ENCODE data around the gene HLF.
A peak's percentile ranks its signal among the peaks of the same experiment; 100 is the strongest.

Gene HLF

DNA sequence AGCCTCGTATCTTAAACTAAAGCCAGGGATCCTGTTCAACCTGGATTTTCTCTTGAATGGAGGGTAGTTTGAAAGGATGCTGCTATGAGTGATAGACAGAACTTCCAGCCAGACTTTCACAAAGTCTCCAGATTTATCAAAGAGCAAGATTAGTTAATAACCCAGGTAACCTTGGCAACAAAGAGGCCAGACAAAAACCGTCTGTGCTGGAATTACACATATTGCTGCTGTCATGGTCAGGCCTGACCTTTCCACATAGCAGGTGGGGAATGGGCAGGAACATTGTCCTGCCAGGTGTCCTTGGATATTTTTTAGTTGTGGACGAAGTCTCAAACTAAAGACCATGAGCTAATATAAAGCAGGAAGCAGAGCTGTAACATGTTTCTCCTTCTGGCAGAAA, 52.5 kb downstream of the HLF start:
- H3K27me3 ChIP-seq (ENCODE audit: insufficient read depth, low read length), result no peaks in the 10 kb centered on the region
- H3K4me2 ChIP-seq (ENCODE audit: low read length), result no peak overlapping the region
- no CpG with 5 or more reads among the region's 3 CpGs for WGBS (ENCODE audit: extremely low coverage, insufficient coverage, insufficient read length)
- H3K4me3 ChIP-seq (ENCODE audit: low read depth, low read length), result no peak overlapping the region
- no peaks in the 10 kb centered on the region for H3K9me3 ChIP-seq (ENCODE audit: insufficient read depth, low read depth, low read length)
- H4K8ac ChIP-seq (ENCODE audit: low read depth, low read length), result no peak overlapping the region
- no peak overlapping the region for H3K18ac ChIP-seq (ENCODE audit: low read length)
- no peak overlapping the region for H3K27ac ChIP-seq (ENCODE audit: low read depth, low read length)
- no peaks in the 10 kb centered on the region for H3K79me2 ChIP-seq (ENCODE audit: control insufficient read depth, insufficient read depth, low read length, poor library complexity)
- no peak overlapping the region for H4K91ac ChIP-seq (ENCODE audit: low read depth, low read length)
- no peak overlapping the region for H2BK5ac ChIP-seq (ENCODE audit: low read depth, low read length, poor library complexity)
- H2AK5ac ChIP-seq (ENCODE audit: low read length), result no peak overlapping the region
- no peak overlapping the region for H3K4ac ChIP-seq (ENCODE audit: low read depth, low read length)
- no peak overlapping the region for H2BK12ac ChIP-seq (ENCODE audit: low read length)
- no peak overlapping the region for H3K9ac ChIP-seq (ENCODE audit: low read length)
- H2AFZ ChIP-seq (ENCODE audit: insufficient read depth, low read length, poor library complexity), result no peak overlapping the region
- H3K36me3 ChIP-seq (ENCODE audit: control insufficient read depth in 1 of 2, insufficient read depth in 2 of 2, low read length in 2 of 2), result no peaks in the 10 kb centered on the region
- H2BK120ac ChIP-seq (ENCODE audit: insufficient read depth, low read length, poor library complexity), result no peak overlapping the region
- H3K4me1 ChIP-seq (ENCODE audit: control insufficient read depth in 1 of 2, insufficient read depth in 2 of 2, low read length in 2 of 2), result peaks cover 0 to 3% of the 10 kb centered on the region in 2 experiments
- H4K12ac ChIP-seq (ENCODE audit: low read depth, low read length), result no peak overlapping the region
- peak; percentile 35 to 74 for DNase-seq
- no peaks in the 10 kb centered on the region for H3K79me1 ChIP-seq (ENCODE audit: low read length)
- H3K14ac ChIP-seq (ENCODE audit: low read length), result no peak overlapping the region
- no peak overlapping the region for H3K23ac ChIP-seq (ENCODE audit: low read length)

GRCh38 chr17:55318081-55318480, 53.3 kb downstream of the HLF start:
- H2AFZ ChIP-seq (ENCODE audit: insufficient read depth, low read length, poor library complexity), result no peak overlapping the region
- peak; percentile 74 to 88 for DNase-seq
- no peak overlapping the region for H3K4me2 ChIP-seq (ENCODE audit: low read length)
- H3K4me3 ChIP-seq (ENCODE audit: low read depth, low read length), result no peak overlapping the region
- WGBS (ENCODE audit: extremely low coverage, insufficient coverage, insufficient read length), result no CpG with 5 or more reads among the region's 8 CpGs
- no peak overlapping the region for H2AK5ac ChIP-seq (ENCODE audit: low read length)
- H2BK5ac ChIP-seq (ENCODE audit: low read depth, low read length, poor library complexity), result no peak overlapping the region
- no peak overlapping the region for H3K27ac ChIP-seq (ENCODE audit: low read depth, low read length)
- no peaks in the 10 kb centered on the region for H3K27me3 ChIP-seq (ENCODE audit: insufficient read depth, low read length)
- H3K4ac ChIP-seq (ENCODE audit: low read depth, low read length), result no peak overlapping the region
- peaks cover 0 to 3% of the 10 kb centered on the region in 2 experiments for H3K4me1 ChIP-seq (ENCODE audit: control insufficient read depth in 1 of 2, insufficient read depth in 2 of 2, low read length in 2 of 2)
- no peak overlapping the region for H3K23ac ChIP-seq (ENCODE audit: low read length)
- H3K9me3 ChIP-seq (ENCODE audit: insufficient read depth, low read depth, low read length), result no peaks in the 10 kb centered on the region
- no peak overlapping the region for H4K91ac ChIP-seq (ENCODE audit: low read depth, low read length)
- H2BK12ac ChIP-seq (ENCODE audit: low read length), result no peak overlapping the region
- no peak overlapping the region for H2BK120ac ChIP-seq (ENCODE audit: insufficient read depth, low read length, poor library complexity)
- H3K36me3 ChIP-seq (ENCODE audit: control insufficient read depth in 1 of 2, insufficient read depth in 2 of 2, low read length in 2 of 2), result no peaks in the 10 kb centered on the region
- no peak overlapping the region for H3K18ac ChIP-seq (ENCODE audit: low read length)
- no peak overlapping the region for H4K8ac ChIP-seq (ENCODE audit: low read depth, low read length)
- no peaks in the 10 kb centered on the region for H3K79me1 ChIP-seq (ENCODE audit: low read length)
- no peak overlapping the region for H4K12ac ChIP-seq (ENCODE audit: low read depth, low read length)
- no peak overlapping the region for H3K9ac ChIP-seq (ENCODE audit: low read length)
- H3K14ac ChIP-seq (ENCODE audit: low read length), result no peak overlapping the region
- H3K79me2 ChIP-seq (ENCODE audit: control insufficient read depth, insufficient read depth, low read length, poor library complexity), result no peaks in the 10 kb centered on the region

DNA sequence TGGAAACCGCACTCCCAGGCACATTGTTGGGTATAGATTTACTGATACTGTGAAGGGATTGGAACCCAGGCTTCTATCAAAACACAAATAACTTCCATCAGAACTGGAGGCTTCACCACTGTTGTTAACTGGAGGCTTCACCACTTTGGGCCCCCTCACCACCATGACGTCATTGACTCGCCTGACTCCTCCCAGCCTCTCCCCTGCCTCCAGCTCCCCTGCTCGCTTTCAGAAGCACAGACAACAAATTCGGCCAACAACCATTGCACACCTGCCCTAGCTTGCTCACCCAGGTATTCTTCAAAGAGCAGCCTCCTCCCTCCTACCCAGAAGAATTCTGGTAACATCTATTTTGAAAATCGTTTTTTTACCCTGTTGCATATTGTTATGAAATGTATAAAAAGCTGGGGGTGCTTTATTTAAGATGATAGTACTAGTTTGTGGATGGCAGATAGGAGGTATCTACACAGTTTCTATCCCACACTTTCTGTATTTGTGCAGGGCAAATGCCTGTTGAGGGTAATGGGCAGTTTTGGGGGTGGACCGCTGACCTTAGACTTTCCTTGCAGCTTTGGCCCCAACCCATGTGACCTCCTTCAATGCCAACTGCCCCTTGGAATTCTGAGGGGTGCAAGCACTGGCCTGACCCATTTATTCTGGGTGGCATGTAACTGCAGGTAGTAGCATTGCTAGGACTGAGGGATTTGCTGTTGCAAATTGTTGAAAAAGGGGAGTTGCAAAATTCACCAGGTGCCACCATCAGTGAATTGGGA, 54.1 kb downstream of the HLF start:
- Histone ChIP-seq H3K9me3 (ENCODE audit: insufficient read depth, low read depth, low read length) (peaks cover 2% of the 10 kb centered on the region), H4K12ac (ENCODE audit: low read depth, low read length) (no peak overlapping the region), H2AK5ac (ENCODE audit: low read length) (no peak overlapping the region), H4K91ac (ENCODE audit: low read depth, low read length) (no peak overlapping the region), H4K8ac (ENCODE audit: low read depth, low read length) (no peak overlapping the region), H3K27ac (ENCODE audit: low read depth, low read length) (no peak overlapping the region), H3K23ac (ENCODE audit: low read length) (no peak overlapping the region), H2AFZ (ENCODE audit: insufficient read depth, low read length, poor library complexity) (no peak overlapping the region), H3K9ac (ENCODE audit: low read length) (no peak overlapping the region), H3K4me3 (ENCODE audit: low read depth, low read length) (no peak overlapping the region), H3K18ac (ENCODE audit: low read length) (no peak overlapping the region), H3K27me3 (ENCODE audit: insufficient read depth, low read length) (no peaks in the 10 kb centered on the region), H2BK12ac (ENCODE audit: low read length) (no peak overlapping the region), H2BK5ac (ENCODE audit: low read depth, low read length, poor library complexity) (no peak overlapping the region), H3K4ac (ENCODE audit: low read depth, low read length) (no peak overlapping the region), H3K79me2 (ENCODE audit: control insufficient read depth, insufficient read depth, low read length, poor library complexity) (no peaks in the 10 kb centered on the region), H3K79me1 (ENCODE audit: low read length) (no peaks in the 10 kb centered on the region), H2BK120ac (ENCODE audit: insufficient read depth, low read length, poor library complexity) (no peak overlapping the region), H3K4me1 (ENCODE audit: control insufficient read depth in 1 of 2, insufficient read depth in 2 of 2, low read length in 2 of 2) (peaks cover 0 to 3% of the 10 kb centered on the region in 2 experiments), H3K36me3 (ENCODE audit: control insufficient read depth in 1 of 2, insufficient read depth in 2 of 2, low read length in 2 of 2) (no peaks in the 10 kb centered on the region), H3K14ac (ENCODE audit: low read length) (no peak overlapping the region), H3K4me2 (ENCODE audit: low read length) (no peak overlapping the region)
- WGBS (ENCODE audit: extremely low coverage, insufficient coverage, insufficient read length), result no CpG with 5 or more reads among the region's 7 CpGs
- DNase-seq, result no peak

GRCh38 chr17:55319933-55320593, 55.3 kb downstream of the HLF start:
- Histone ChIP-seq H3K4ac (ENCODE audit: low read depth, low read length) (no peak overlapping the region), H3K4me2 (ENCODE audit: low read length) (no peak overlapping the region), H2AFZ (ENCODE audit: insufficient read depth, low read length, poor library complexity) (no peak overlapping the region), H3K14ac (ENCODE audit: low read length) (no peak overlapping the region), H2BK5ac (ENCODE audit: low read depth, low read length, poor library complexity) (no peak overlapping the region), H3K9ac (ENCODE audit: low read length) (no peak overlapping the region), H3K18ac (ENCODE audit: low read length) (no peak overlapping the region), H2BK12ac (ENCODE audit: low read length) (no peak overlapping the region), H3K27ac (ENCODE audit: low read depth, low read length) (no peak overlapping the region), H2AK5ac (ENCODE audit: low read length) (no peak overlapping the region), H3K79me2 (ENCODE audit: control insufficient read depth, insufficient read depth, low read length, poor library complexity) (no peaks in the 10 kb centered on the region), H4K91ac (ENCODE audit: low read depth, low read length) (no peak overlapping the region), H2BK120ac (ENCODE audit: insufficient read depth, low read length, poor library complexity) (no peak overlapping the region), H4K12ac (ENCODE audit: low read depth, low read length) (no peak overlapping the region), H3K9me3 (ENCODE audit: insufficient read depth, low read depth, low read length) (peaks cover 2% of the 10 kb centered on the region), H3K4me1 (ENCODE audit: control insufficient read depth in 1 of 2, insufficient read depth in 2 of 2, low read length in 2 of 2) (peaks cover 0 to 3% of the 10 kb centered on the region in 2 experiments), H3K36me3 (ENCODE audit: control insufficient read depth in 1 of 2, insufficient read depth in 2 of 2, low read length in 2 of 2) (no peaks in the 10 kb centered on the region), H3K27me3 (ENCODE audit: insufficient read depth, low read length) (no peaks in the 10 kb centered on the region), H3K79me1 (ENCODE audit: low read length) (no peaks in the 10 kb centered on the region), H3K4me3 (ENCODE audit: low read depth, low read length) (no peak overlapping the region), H3K23ac (ENCODE audit: low read length) (no peak overlapping the region), H4K8ac (ENCODE audit: low read depth, low read length) (no peak overlapping the region)
- no peak for DNase-seq
- no CpG with 5 or more reads among the region's 5 CpGs for WGBS (ENCODE audit: extremely low coverage, insufficient coverage, insufficient read length)

Data from trophoblast cell (in vitro differentiated cells and primary cell).